Stomach (tissue), 4 donors: ENCODE results near the gene SNCB.

Source experiments
- POLR2A ChIP-seq, 4 donors: fragments of 450-650 bp; IDR thresholded peaks; one replicate each; pipeline ENCODE4 v1.6.1; 2016; ENCODE audit warnings: antibody characterized with exemption in 4 of 4, control low read depth in 2 of 4, mild to moderate bottlenecking in 1 of 4, moderate library complexity in 1 of 4
- POLR2AphosphoS5 ChIP-seq, 3 donors: sonication (generic); formaldehyde crosslinking; IDR thresholded peaks; one replicate each; pipeline ENCODE4 v1.6.1; 2016; ENCODE audit warnings: antibody characterized with exemption in 3 of 3
- TF ChIP-seq, protein P1 (sequence below), 7 experiments: fragments of 450-650 bp in 4 of 7; fragments of 200-600 bp in 3 of 7; sonication (generic) in 3 of 7; IDR thresholded peaks; one replicate each; pipeline ENCODE4 v1.5.1; 2016 to 2019; ENCODE audit warnings: antibody characterized with exemption in 7 of 7, control low read depth in 2 of 7, mild to moderate bottlenecking in 1 of 7

DNA sequence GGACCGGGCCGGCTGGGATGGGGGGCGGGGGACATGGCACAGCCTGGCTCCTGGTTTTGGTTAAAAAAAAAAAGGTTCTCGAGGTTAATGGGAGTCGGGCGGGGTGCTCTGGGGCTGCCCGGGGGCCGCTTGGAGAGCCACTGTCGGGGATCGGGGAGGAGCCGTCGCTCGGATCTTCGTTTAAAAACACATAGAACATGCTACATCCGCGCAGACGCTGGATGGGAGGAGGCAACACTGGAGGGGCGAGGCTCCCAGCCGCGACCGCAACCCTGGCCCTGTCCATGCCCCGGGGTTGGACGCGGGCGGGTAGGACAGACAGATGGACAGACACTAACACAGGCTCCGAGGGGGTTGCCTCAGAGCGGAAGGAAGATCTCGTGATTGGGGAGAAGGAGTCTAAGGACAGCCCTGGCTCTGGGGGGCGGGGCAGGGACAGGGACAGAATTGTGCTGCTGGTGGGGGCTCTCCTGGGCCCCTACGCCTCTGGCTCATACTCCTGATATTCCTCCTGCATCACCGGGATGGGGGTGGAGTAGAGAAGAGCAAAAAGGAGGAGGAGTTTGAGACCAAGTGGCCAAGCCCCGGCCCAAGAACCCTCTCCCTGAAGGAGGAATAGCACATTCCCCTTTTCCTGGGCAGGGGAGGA, 9.9 kb downstream of the SNCB start:
- TF ChIP-seq, protein P1, sequence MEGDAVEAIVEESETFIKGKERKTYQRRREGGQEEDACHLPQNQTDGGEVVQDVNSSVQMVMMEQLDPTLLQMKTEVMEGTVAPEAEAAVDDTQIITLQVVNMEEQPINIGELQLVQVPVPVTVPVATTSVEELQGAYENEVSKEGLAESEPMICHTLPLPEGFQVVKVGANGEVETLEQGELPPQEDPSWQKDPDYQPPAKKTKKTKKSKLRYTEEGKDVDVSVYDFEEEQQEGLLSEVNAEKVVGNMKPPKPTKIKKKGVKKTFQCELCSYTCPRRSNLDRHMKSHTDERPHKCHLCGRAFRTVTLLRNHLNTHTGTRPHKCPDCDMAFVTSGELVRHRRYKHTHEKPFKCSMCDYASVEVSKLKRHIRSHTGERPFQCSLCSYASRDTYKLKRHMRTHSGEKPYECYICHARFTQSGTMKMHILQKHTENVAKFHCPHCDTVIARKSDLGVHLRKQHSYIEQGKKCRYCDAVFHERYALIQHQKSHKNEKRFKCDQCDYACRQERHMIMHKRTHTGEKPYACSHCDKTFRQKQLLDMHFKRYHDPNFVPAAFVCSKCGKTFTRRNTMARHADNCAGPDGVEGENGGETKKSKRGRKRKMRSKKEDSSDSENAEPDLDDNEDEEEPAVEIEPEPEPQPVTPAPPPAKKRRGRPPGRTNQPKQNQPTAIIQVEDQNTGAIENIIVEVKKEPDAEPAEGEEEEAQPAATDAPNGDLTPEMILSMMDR (IDR thresholded peaks at IDR 0.05) = no peak
- TF ChIP-seq POLR2A (IDR thresholded peaks at IDR 0.05) = no peak
- no peak for TF ChIP-seq POLR2AphosphoS5 (IDR thresholded peaks at IDR 0.05)
